Activated naive CD4-positive, alpha-beta T cell treated with anti-CD3 and anti-CD28 coated beads for 36 hours (primary cell): ENCODE data around the gene PXYLP1. TPM values are rescaled to one million over a fixed set of nuclear protein-coding genes. Genes with fewer than 3 reads are reported as not detected.
"Not testable (repeated sequence)": the region's sequence is repeated elsewhere in the genome, so short reads cannot be mapped to it uniquely, and the experiment has no call there.

ENCODE experiments used
- CTCF ChIA-PET: fragments of 350-600 bp; sonication (Branson Sonifier 250); formaldehyde crosslinking; loops from one replicate; lab custom pipeline; 2021; ENCODE audit warnings: antibody characterized with exemption; lab: Charles Lee
- DNase-seq: peaks from one replicate; pipeline ENCODE4 v3.0.0-alpha.2; 2020
- H3K27ac Mint-ChIP-seq: one replicate; pipeline ENCODE4 v1.8.0; 2021; ENCODE audit warnings: mild to moderate bottlenecking, mixed read lengths
- H3K27me3 Mint-ChIP-seq: one replicate; pipeline ENCODE4 v1.8.0; 2021; ENCODE audit warnings: low read depth, mixed read lengths
- H3K36me3 Mint-ChIP-seq: one replicate; pipeline ENCODE4 v1.8.0; 2021; ENCODE audit warnings: low read depth, mixed read lengths
- H3K4me1 Mint-ChIP-seq: one replicate; pipeline ENCODE4 v1.8.0; 2021; ENCODE audit warnings: low read depth, mixed read lengths
- H3K4me3 Mint-ChIP-seq: one replicate; pipeline ENCODE4 v1.8.0; 2021; ENCODE audit warnings: mild to moderate bottlenecking, moderate library complexity, mixed read lengths
- H3K9me3 Mint-ChIP-seq: one replicate; pipeline ENCODE4 v1.8.0; 2021; ENCODE audit warnings: mixed read lengths
- intact Hi-C: fragments of 100-400 bp; cut with micrococcal nuclease; formaldehyde crosslinking; loops from one replicate; pipeline ENCODE4 v1.15.1; 2023
- total RNA-seq, 2 experiments: library from RNA; stranded (reverse); gene quantifications; one replicate each; pipeline ENCODE4 v1.2.3, GENCODE V29; 2021

Gene PXYLP1, protein sequence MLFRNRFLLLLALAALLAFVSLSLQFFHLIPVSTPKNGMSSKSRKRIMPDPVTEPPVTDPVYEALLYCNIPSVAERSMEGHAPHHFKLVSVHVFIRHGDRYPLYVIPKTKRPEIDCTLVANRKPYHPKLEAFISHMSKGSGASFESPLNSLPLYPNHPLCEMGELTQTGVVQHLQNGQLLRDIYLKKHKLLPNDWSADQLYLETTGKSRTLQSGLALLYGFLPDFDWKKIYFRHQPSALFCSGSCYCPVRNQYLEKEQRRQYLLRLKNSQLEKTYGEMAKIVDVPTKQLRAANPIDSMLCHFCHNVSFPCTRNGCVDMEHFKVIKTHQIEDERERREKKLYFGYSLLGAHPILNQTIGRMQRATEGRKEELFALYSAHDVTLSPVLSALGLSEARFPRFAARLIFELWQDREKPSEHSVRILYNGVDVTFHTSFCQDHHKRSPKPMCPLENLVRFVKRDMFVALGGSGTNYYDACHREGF
- total RNA-seq = 1 to 10 TPM; 8.4 to 9.7 TPM

DNA sequence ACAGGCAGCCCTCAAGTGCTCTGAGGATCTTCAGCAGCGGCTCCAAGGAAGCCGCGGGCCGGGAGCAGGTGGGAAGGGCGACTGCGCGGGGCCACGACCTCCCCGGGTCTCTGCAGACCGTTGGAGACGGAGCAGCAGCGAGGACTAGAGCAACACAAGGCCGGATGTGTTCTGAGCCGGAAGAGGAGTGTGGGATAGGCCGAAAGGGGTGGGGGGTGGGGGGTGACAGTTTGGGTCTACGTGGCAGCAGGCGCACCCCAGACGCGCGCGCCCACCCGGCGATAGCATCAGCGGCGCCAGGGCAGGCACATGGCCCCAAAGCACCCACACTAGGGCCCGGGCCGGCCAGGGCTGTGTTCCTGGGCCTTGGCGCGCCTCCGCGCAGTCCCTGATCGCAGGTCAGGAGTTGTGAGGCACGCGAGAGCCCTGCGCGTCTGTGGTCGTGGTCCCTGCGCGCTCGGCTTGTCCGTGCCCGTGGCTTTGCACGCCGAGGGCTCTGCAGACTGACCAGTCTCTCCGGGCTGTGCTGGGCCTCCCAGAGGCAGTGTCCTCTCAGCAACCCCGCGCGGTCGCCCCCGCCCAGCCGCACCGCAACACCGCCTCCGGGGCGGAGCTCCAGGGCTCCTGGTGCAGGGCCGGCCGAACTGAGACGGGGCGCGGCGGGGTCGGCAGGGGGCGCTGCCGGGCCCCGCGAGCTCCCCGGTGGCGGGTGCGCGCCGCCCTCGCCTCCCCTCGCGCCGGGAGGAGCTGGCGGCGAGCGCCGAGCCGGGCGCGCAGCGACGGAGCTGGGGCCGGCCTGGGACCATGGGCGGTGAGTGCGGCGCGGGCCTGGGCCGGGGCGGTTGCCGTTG, at the start of gene PXYLP1:
Gene PXYLP1 (plus strand): TSS at position 725 of the 851 bp plus-strand sequence. CDS start 28,351 bp downstream, outside the sequence.
- intact Hi-C loops = loop anchor here (1.0 to 10.0 kb wide), 12 partner anchors 8 to 1343 kb away; partner anchors contain the start of genes ATR, RNF7 and SLC25A36
- no peaks in the 10 kb centered on the region for H3K27me3 Mint-ChIP-seq
- H3K36me3 Mint-ChIP-seq = peaks cover 4% of the 10 kb centered on the region
- H3K9me3 Mint-ChIP-seq = no peaks in the 10 kb centered on the region
- CTCF ChIA-PET = interaction anchor here (0.6 to 5.6 kb wide), 29 partner anchors 8 to 565 kb away, joined by 3 to 62 read pairs (median 6); no protein-coding TSS in a partner anchor
- H3K27ac Mint-ChIP-seq = peak within 1 kb of the TSS; percentile 95
- H3K4me3 Mint-ChIP-seq = peak within 1 kb of the TSS; percentile 97
- H3K4me1 Mint-ChIP-seq = peaks cover 35% of the 10 kb centered on the region
- peak; percentile 92 for DNase-seq

DNA sequence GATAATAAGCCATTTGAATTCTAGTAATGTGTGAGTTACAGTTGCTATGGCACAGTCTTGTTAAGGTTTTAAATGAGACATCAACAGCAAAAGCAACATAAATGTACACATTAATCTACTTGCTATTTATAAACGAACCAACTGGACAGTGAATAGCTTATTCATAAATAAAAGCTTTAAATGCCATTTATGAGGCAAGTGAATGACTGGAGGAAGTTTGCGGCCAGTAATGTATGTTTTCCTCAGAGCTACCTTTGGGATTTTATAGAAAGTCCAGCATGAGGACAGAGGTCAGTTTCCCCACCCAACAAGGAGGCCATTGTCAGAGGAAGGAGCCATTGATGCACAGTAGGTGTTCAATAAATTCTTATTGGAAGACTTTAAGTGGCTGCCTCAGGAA, 48.0 kb upstream of the PXYLP1 start:
- Mint-ChIP-seq H3K4me3 (no peak overlapping the region), H3K4me1 (no peaks in the 10 kb centered on the region), H3K27ac (no peak overlapping the region), H3K36me3 (no peaks in the 10 kb centered on the region), H3K27me3 (no peaks in the 10 kb centered on the region), H3K9me3 (peaks cover 6% of the 10 kb centered on the region)
- intact Hi-C loops = no loop called here
- CTCF ChIA-PET = interaction anchor here (0.6 to 1.7 kb wide), 5 partner anchors 8 to 320 kb away, joined by 3 to 5 read pairs (median 3); no protein-coding TSS in a partner anchor
- DNase-seq = no peak

DNA sequence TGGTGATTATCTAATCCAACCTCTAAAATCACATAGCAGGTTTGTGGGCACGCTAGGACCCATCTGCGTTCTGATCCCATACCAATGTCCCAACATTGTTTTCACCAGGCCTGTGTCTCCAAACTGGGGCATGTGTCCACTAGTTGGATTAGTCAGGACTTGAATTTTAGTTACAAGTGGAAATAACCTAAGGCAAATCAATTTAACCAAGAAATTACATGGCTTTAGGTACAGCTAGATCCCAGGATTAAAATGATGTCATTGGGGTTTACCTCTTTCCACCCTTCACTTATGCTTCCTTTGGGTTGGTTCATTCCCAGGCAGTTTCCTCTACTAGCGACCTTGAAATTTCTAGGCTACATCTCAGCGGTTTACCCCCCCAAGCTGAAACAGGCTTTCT, 47.2 kb upstream of the PXYLP1 start:
- Mint-ChIP-seq H3K27me3 (no peaks in the 10 kb centered on the region), H3K4me3 (no peak overlapping the region), H3K27ac (no peak overlapping the region), H3K4me1 (no peaks in the 10 kb centered on the region), H3K9me3 (peaks cover 5% of the 10 kb centered on the region), H3K36me3 (no peaks in the 10 kb centered on the region)
- no peak for DNase-seq
- CTCF ChIA-PET = interaction anchor here (1.1 to 1.7 kb wide), 3 partner anchors 7 to 173 kb away, joined by 3 to 5 read pairs (median 3); no protein-coding TSS in a partner anchor
- intact Hi-C loops = no loop called here

DNA sequence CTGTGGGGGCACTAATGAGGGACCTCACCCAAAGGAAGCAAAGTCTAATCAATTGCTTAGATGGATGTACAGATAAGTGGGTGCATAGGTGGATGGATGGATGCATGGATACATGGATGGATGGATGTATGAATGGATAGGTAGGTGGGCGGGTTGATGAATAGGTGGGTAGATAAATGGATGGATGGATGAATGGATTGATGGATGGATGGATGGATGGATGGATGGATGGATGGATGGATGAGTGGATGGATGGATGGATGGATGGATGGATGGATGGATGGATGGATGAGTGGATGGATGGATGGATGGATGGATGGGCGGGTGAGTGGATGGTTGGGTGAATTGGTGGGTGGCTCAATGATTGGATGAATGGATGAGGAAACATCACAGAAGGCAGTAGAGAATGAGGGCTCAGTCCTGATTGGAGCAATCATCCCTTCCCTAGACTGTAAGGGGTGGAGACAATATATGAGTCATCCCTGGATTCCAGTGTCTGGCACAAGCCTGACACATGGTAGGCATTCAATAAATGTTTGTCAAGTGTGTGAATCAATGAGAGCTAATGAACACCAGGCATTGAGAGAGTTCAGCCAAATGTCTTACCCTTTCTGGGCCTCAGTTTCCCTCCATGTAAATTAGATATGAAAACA, 40.4 kb upstream of the PXYLP1 start:
- Mint-ChIP-seq H3K4me1 (peaks cover 9% of the 10 kb centered on the region), H3K9me3 (peaks cover 5% of the 10 kb centered on the region)
- intact Hi-C loops = no loop called here

DNA sequence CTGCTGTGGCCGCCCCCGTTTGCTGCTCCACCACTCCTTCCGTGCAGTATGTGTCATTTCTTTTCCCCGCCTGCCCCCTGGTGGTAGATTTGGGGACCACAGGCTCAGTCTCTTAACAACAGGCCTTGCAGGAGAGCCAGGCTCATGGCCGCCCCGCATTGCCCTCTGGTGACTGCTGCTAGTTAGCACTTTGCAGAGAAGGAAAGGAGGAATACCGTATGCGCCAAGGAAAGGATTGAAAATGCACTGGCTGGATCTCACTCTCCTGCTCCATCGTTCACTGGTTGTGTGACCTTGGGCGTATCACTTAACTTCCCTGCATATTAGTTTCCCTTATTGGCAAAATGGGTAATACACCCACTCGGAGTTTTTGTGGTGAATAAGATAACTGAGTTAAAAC, 39.3 kb upstream of the PXYLP1 start:
- peaks cover 9% of the 10 kb centered on the region for H3K4me1 Mint-ChIP-seq
- no peaks in the 10 kb centered on the region for H3K36me3 Mint-ChIP-seq
- H3K27me3 Mint-ChIP-seq = no peaks in the 10 kb centered on the region
- no peak overlapping the region for H3K4me3 Mint-ChIP-seq
- CTCF ChIA-PET = interaction anchor here (0.6 to 3.2 kb wide), 29 partner anchors 9 to 358 kb away, joined by 3 to 25 read pairs (median 4); partner anchors contain the start of gene SPSB4
- intact Hi-C loops = loop anchor here (1.0 to 2.0 kb wide), 6 partner anchors 87 to 294 kb away; partner anchors contain the start of genes SLC25A36 and SPSB4
- peaks cover 7% of the 10 kb centered on the region for H3K9me3 Mint-ChIP-seq
- H3K27ac Mint-ChIP-seq = no peak overlapping the region
- DNase-seq = peak; percentile 100

More for the DNA sequence above, 40.4 kb upstream of the PXYLP1 start:
- Mint-ChIP-seq H3K36me3 (no peaks in the 10 kb centered on the region), H3K4me3 (no peak overlapping the region), H3K27me3 (no peaks in the 10 kb centered on the region), H3K27ac (no peak overlapping the region)
- CTCF ChIA-PET = interaction anchor here (0.6 to 3.2 kb wide), 25 partner anchors 8 to 357 kb away, joined by 3 to 25 read pairs (median 4); no protein-coding TSS in a partner anchor
- no peak for DNase-seq

DNA sequence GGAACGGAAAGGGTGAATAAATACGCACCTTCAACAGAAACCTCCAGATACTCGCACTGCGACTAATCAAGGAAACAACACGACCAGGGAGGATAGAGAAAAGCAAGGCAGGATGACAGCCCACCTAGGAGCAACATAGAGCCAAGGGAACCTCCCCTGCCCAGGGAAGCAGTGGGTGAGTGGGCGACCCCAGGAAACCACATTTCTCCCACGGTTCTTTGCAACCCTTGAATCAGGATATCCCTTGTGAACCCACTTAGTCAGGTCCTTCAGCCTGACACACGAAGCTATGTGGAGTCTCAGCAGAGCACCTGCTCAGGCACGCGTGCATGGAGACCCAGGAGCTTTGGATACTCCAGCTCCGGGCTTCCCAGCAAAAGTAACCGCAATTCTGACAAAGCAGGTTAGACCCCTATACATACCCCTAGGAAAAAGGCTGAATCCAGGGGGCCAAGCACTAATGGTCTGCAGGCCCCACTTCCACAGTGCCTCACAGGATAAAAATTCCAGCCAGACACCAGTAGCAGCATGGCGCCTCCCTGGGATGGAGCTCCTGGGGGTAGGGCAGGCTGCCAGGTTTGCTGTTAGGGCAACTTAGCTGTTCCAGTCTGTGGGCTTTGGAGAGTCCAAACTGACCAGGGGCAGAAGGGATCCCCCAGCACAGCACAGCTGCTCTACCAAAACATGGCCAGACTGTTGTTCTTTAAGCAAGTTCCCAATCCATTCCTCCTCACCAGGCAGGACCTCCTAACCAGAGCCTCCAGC, 38.4 kb upstream of the PXYLP1 start:
- CTCF ChIA-PET = interaction anchor here (0.7 to 3.9 kb wide), 13 partner anchors 17 to 295 kb away, joined by 3 to 25 read pairs (median 4); no protein-coding TSS in a partner anchor
- Mint-ChIP-seq H3K4me1 (peaks cover 9% of the 10 kb centered on the region), H3K27me3 (no peaks in the 10 kb centered on the region), H3K27ac (no peak overlapping the region), H3K9me3 (peaks cover 7% of the 10 kb centered on the region), H3K36me3 (no peaks in the 10 kb centered on the region), H3K4me3 (no peak overlapping the region)
- no peak for DNase-seq
- intact Hi-C loops = loop anchor here (2.0 kb wide), 1 partner anchor 142 kb away; the partner anchor contains the start of gene SPSB4

DNA sequence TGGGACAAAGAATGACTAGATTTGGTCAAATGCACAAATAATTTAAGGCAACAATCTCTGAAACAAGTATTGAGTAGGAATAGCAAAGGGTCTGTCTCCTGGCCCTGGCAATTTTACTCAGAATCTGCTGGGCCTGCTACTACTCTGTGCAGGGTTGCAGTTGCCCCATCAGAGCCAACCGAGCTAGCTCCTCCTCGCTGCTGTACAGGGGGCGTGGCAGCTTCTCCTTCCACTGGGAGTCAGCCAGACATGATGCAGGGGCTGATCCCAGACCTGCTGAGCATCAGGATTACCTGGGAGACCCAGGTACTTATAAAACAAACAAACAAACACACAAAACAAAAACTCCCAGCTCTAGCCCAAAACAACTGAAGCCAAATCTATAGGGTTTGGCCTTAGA, 30.5 kb upstream of the PXYLP1 start:
- DNase-seq = no peak
- Mint-ChIP-seq H3K4me1 (no peaks in the 10 kb centered on the region), H3K27me3 (no peaks in the 10 kb centered on the region), H3K36me3 (no peaks in the 10 kb centered on the region), H3K9me3 (peaks cover 1% of the 10 kb centered on the region), H3K4me3 (no peak overlapping the region), H3K27ac (no peak overlapping the region)
- intact Hi-C loops = no loop called here
- CTCF ChIA-PET = interaction anchor here (0.8 to 2.5 kb wide), 2 partner anchors 9 to 161 kb away, joined by 3 to 9 read pairs; no protein-coding TSS in a partner anchor

DNA sequence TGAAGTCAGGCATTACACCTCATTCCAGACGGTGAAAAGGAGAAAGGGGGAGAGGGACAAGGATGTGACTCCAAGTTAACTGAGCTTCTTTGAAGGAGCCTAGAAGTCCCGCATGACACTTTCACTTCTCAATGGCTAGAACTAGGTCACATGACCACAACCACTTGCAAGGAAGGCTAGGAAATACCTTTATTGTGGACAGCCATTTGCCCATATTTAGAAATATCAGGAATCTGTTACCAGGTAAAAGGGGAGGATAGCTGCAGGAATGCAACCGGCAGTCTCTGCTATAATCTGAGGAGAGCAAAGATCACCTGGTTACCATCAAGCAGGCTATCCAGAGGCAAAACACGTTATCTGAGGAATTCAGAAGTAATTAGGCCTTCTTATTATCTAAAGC, 28.9 kb upstream of the PXYLP1 start:
- CTCF ChIA-PET = interaction anchor here (2.5 kb wide), 1 partner anchor 11 kb away, joined by 9 read pairs; no protein-coding TSS in a partner anchor
- no peaks in the 10 kb centered on the region for H3K36me3 Mint-ChIP-seq
- DNase-seq = no peak
- H3K4me3 Mint-ChIP-seq = no peak overlapping the region
- intact Hi-C loops = no loop called here
- H3K9me3 Mint-ChIP-seq = no peaks in the 10 kb centered on the region
- H3K27me3 Mint-ChIP-seq = no peaks in the 10 kb centered on the region
- H3K27ac Mint-ChIP-seq = no peak overlapping the region
- H3K4me1 Mint-ChIP-seq = no peaks in the 10 kb centered on the region

DNA sequence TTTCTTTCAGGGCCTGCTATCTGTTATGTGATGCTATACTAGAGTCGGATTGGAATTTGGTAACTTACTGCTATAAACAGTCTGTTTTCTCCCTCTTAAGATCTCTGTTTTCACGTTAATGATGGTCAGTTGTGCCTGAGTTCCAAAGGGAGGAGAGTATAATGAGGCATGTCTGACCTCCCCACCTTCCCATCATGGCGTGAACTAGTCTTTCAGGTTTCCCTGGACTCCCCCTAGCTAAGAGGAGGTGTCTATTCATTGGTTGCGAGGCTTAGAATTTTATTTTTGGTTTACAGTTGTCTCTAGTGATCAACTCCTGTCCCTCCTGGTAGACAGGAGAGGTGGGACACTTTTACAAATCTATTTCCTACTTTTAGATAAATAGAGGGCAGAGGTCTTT, 27.8 kb upstream of the PXYLP1 start:
- intact Hi-C loops = no loop called here
- H3K36me3 Mint-ChIP-seq = no peaks in the 10 kb centered on the region
- no peaks in the 10 kb centered on the region for H3K27me3 Mint-ChIP-seq
- H3K4me3 Mint-ChIP-seq = no peak overlapping the region
- DNase-seq = no peak
- no peaks in the 10 kb centered on the region for H3K4me1 Mint-ChIP-seq
- CTCF ChIA-PET = no interaction called here
- no peak overlapping the region for H3K27ac Mint-ChIP-seq
- no peaks in the 10 kb centered on the region for H3K9me3 Mint-ChIP-seq

DNA sequence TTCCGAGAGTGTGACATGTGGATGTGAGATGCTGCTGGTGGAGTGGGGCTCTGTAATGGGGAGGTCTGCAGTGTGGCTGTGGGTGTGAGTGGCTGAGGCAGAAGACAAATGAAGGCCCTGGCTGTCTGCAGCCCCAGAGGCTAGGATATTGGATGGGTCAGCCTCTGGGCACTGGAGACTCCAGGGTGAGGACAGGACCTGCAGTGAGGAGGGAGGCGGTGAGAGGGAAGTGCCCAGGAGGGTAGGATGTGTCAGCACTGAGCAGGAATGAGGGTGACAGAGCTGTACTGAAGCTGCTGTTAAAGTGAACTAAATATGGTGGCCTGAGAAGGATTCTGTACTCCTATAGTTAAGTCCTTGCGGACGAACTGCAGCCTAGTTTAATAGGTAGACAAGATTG, 27.3 kb upstream of the PXYLP1 start:
- Mint-ChIP-seq H3K4me3 (no peak overlapping the region), H3K27me3 (no peaks in the 10 kb centered on the region), H3K9me3 (no peaks in the 10 kb centered on the region), H3K27ac (no peak overlapping the region), H3K36me3 (no peaks in the 10 kb centered on the region), H3K4me1 (no peaks in the 10 kb centered on the region)
- intact Hi-C loops = no loop called here
- CTCF ChIA-PET = no interaction called here
- no peak for DNase-seq

DNA sequence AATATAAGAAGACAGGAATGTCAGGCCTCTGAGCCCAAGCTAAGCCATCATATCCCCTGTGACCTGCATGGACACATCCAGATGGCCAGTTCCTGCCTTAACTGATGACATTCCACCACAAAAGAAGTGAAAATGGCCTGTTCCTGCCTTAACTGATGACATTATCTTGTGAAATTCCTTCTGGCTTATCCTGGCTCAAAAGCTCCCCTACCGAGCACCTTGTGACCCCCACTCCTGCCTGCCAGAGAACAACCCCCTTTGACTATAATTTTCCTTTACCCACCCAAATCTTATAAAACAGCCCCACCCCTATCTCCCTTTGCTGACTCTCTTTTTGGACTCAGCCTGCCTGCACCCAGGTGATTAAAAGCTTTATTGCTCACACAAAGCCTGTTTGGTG, 20.3 kb upstream of the PXYLP1 start:
- intact Hi-C loops = not testable (repeated sequence)

More for the DNA sequence above, 20.3 kb upstream of the PXYLP1 start:
- CTCF ChIA-PET, DNase-seq, H3K9me3 Mint-ChIP-seq, H3K4me1 Mint-ChIP-seq, H3K27me3 Mint-ChIP-seq, H3K36me3 Mint-ChIP-seq, H3K4me3 Mint-ChIP-seq, H3K27ac Mint-ChIP-seq: not testable (repeated sequence)
